Nephron progenitor cell (in vitro differentiated cells): ENCODE data around the gene SHROOM3.

ENCODE experiments used
- DNase-seq: peaks from one replicate; pipeline ENCODE4 v3.0.0; 2021
- H3K27ac Mint-ChIP-seq: 2 replicates; pipeline ENCODE4 v1.8.0; 2021; ENCODE audit warnings: mild to moderate bottlenecking, moderate library complexity, mixed read lengths
- H3K27me3 Mint-ChIP-seq: 2 replicates; pipeline ENCODE4 v1.8.0; 2021; ENCODE audit warnings: mild to moderate bottlenecking, low read depth, mixed read lengths; ENCODE audit not compliant: poor library complexity
- H3K36me3 Mint-ChIP-seq: 2 replicates; pipeline ENCODE4 v1.8.0; 2021; ENCODE audit warnings: low read depth, mixed read lengths
- H3K4me1 Mint-ChIP-seq: 2 replicates; pipeline ENCODE4 v1.8.0; 2021; ENCODE audit warnings: mixed read lengths
- H3K4me3 Mint-ChIP-seq: 2 replicates; pipeline ENCODE4 v1.8.0; 2021; ENCODE audit warnings: mild to moderate bottlenecking, moderate library complexity, mixed read lengths
- H3K9me3 Mint-ChIP-seq: 2 replicates; pipeline ENCODE4 v1.8.0; 2021; ENCODE audit warnings: mild to moderate bottlenecking, moderate library complexity, mixed read lengths
- TF ChIP-seq, protein P1 (sequence below): fragments of 200-600 bp; sonication (generic); IDR thresholded peaks from 2 replicates; pipeline ENCODE4 v1.5.0; 2021; ENCODE audit warnings: antibody characterized with exemption

The SHROOM3 gene

DNA sequence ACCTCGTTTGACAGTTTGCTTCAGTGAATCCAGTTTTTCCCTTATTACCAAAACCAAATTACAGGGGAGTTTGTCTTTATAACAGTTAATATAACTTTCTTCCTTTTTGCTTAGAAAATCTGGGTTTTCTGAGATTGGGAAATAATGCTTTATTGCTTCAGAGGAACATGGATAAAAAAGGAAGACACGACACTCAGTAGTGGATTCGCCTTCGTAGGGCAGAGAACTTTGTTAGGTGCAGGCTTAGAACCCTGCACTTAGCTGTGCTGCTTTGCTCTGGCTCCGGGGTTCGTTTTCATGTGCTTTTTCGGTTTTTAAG is 274.7 kb downstream of the SHROOM3 start:
- Mint-ChIP-seq H3K36me3 (peaks cover 87% of the 10 kb centered on the region), H3K4me3 (no peak overlapping the region), H3K27me3 (peaks cover 4% of the 10 kb centered on the region), H3K4me1 (peaks cover 44% of the 10 kb centered on the region), H3K27ac (peak overlapping the region; percentile 97), H3K9me3 (no peaks in the 10 kb centered on the region)
- DNase-seq, result no peak
- TF ChIP-seq, protein P1, sequence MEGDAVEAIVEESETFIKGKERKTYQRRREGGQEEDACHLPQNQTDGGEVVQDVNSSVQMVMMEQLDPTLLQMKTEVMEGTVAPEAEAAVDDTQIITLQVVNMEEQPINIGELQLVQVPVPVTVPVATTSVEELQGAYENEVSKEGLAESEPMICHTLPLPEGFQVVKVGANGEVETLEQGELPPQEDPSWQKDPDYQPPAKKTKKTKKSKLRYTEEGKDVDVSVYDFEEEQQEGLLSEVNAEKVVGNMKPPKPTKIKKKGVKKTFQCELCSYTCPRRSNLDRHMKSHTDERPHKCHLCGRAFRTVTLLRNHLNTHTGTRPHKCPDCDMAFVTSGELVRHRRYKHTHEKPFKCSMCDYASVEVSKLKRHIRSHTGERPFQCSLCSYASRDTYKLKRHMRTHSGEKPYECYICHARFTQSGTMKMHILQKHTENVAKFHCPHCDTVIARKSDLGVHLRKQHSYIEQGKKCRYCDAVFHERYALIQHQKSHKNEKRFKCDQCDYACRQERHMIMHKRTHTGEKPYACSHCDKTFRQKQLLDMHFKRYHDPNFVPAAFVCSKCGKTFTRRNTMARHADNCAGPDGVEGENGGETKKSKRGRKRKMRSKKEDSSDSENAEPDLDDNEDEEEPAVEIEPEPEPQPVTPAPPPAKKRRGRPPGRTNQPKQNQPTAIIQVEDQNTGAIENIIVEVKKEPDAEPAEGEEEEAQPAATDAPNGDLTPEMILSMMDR, result no peak

DNA sequence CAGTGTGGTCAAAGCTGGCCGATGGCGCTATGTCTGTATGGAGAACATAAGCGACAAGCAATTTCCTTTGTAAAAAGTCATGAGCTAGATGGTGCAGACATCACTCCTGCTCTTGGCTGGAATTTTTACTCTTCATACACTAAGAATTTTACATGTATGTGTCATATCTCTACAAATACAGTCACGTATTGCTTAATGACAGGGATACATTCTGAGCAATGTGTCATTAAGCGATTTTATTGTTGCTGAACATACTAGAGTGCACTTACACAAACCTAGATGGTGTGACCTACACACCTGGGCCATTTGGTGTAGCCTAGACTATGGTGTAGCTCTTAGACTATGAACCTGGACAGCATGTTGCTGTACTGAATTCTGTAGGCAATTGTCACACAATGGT is 277.5 kb downstream of the SHROOM3 start:
- no peak overlapping the region for H3K27ac Mint-ChIP-seq
- peaks cover 86% of the 10 kb centered on the region for H3K36me3 Mint-ChIP-seq
- H3K27me3 Mint-ChIP-seq, result no peaks in the 10 kb centered on the region
- H3K4me3 Mint-ChIP-seq, result no peak overlapping the region
- peaks cover 54% of the 10 kb centered on the region for H3K4me1 Mint-ChIP-seq
- no peaks in the 10 kb centered on the region for H3K9me3 Mint-ChIP-seq
- no peak for DNase-seq
- TF ChIP-seq, protein P1, result no peak

DNA sequence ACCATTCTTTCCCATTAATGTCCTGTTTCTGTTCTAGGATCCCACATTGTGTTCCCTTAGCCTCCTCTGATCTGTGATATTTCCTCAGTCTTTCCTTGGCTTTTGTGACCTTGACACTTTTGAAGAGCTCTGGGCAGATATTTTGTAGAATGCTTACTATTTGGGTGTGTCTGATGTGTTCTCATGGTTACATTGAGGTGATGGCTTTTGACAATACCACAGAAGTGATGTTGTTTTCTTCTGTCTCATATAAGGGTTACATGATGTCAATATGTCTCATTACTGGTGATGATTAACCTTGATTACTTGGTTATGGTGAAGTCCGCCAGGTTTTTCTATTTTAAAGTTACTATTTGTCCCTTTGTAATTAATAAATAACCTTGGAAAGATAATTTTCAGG is 279.2 kb downstream of the SHROOM3 start:
- DNase-seq, result no peak
- TF ChIP-seq, protein P1, result no peak
- H3K4me3 Mint-ChIP-seq, result no peak overlapping the region
- H3K27ac Mint-ChIP-seq, result peak overlapping the region; percentile 57
- peaks cover 76% of the 10 kb centered on the region for H3K36me3 Mint-ChIP-seq
- peaks cover 52% of the 10 kb centered on the region for H3K4me1 Mint-ChIP-seq
- no peaks in the 10 kb centered on the region for H3K9me3 Mint-ChIP-seq
- H3K27me3 Mint-ChIP-seq, result no peaks in the 10 kb centered on the region

DNA sequence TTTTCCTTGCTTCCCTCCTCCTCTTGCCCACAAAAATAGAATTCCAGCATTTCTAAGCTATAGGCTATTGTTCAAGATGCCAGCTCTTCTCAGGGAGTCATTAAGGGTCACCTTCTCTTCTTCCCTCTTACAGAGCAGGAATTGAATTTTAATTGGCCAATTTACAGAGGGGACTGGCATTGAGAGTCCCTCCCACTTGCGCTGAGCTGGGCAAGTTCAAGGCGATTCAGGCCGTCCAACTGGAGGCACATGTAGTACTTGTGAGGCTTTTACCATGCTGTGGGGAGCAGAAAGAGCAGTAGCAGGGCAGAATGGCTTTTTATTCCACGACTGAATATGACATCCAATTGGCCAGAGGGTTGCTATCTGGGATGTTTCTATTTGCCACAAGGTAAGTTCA is 281.0 kb downstream of the SHROOM3 start:
- Mint-ChIP-seq H3K4me1 (peaks cover 54% of the 10 kb centered on the region), H3K36me3 (peaks cover 78% of the 10 kb centered on the region), H3K27ac (peak overlapping the region; percentile 90), H3K27me3 (no peaks in the 10 kb centered on the region), H3K4me3 (no peak overlapping the region), H3K9me3 (no peaks in the 10 kb centered on the region)
- no peak for DNase-seq
- TF ChIP-seq, protein P1, result no peak

DNA sequence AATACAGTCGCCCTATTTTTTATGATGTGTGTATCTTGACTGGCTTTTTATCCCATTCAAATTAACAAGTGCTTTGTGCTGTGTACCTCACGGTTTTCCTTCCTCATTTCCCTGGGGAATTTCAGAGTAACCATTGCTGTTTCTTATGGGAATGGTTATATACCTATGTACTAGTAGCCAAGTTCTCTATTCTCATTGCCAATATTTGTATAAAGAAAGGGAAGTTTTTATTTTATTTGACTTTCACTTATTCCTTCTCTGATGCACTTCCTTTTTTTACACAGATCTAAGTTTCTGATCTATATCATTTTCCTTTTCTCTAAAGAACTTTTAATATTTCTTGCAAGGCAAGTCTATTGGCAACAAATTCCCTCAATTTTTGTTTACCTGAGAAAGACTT is 281.6 kb downstream of the SHROOM3 start:
- Mint-ChIP-seq H3K4me1 (peaks cover 54% of the 10 kb centered on the region), H3K36me3 (peaks cover 79% of the 10 kb centered on the region), H3K4me3 (no peak overlapping the region), H3K27ac (peak overlapping the region; percentile 57), H3K9me3 (peaks cover 4% of the 10 kb centered on the region), H3K27me3 (no peaks in the 10 kb centered on the region)
- no peak for DNase-seq
- TF ChIP-seq, protein P1, result no peak

DNA sequence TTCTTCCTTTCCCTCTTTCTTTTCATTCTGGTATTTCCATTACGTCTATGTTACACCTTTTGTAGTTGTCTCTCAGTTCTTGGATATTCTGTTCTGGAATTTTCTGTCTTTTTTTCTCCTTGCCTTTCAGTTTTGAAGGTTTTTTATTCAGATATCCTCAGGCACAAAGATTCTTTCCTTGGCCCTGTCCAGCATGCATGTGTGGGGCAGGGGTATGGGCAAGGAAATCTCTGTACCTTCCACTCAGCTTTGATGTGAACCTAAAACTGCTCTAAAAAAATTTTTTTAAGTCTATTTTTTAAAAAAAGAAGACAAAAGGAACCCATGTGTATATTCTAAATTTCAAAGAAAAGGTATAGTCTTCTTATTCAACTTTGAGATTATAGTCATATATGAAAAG is 282.4 kb downstream of the SHROOM3 start:
- Mint-ChIP-seq H3K4me1 (peaks cover 58% of the 10 kb centered on the region), H3K27me3 (no peaks in the 10 kb centered on the region), H3K27ac (peak overlapping the region; percentile 57), H3K36me3 (peaks cover 80% of the 10 kb centered on the region), H3K9me3 (peaks cover 4% of the 10 kb centered on the region), H3K4me3 (no peak overlapping the region)
- no peak for DNase-seq
- TF ChIP-seq, protein P1, result no peak
